ENCODE results near the gene COLEC12. TPM values are rescaled to one million over a fixed set of nuclear protein-coding genes. Genes with fewer than 3 reads are reported as not detected.

COLEC12 gene
- total and polyA plus RNA-seq, 8 donors = 32.9 to 124 (median 103) TPM

GRCh38 chr18:269480-270095 is 230.9 kb downstream of the COLEC12 start:
- H3K27ac ChIP-seq = no peak overlapping the region
- H3K4me3 ChIP-seq = no peak overlapping the region
- H3K9me3 ChIP-seq = no peaks in the 10 kb centered on the region
- no peaks in the 10 kb centered on the region for H3K27me3 ChIP-seq
- peaks cover 0 to 7% of the 10 kb centered on the region in 2 donors for H3K36me3 ChIP-seq
- no peak for DNase-seq
- no peak for TF ChIP-seq CTCF (IDR thresholded peaks at IDR 0.05)
- ATAC-seq = no peak
- peaks cover 13 to 27% of the 10 kb centered on the region in 2 donors for H3K4me1 ChIP-seq
- intact Hi-C loops (cut with DNase I) = no loop called here

GRCh38 chr18:267688-268552 is 232.6 kb downstream of the COLEC12 start, which contains the start of gene THOC1:
TSS of gene THOC1 (minus strand) at chr18:268047. CDS start at chr18:268019, 28 bp downstream.
- H3K4me3 ChIP-seq = peak within 1 kb of the TSS; percentile 73 to 99
- H3K27me3 ChIP-seq = no peaks in the 10 kb centered on the region
- H3K4me1 ChIP-seq = peaks cover 13 to 27% of the 10 kb centered on the region in 2 donors
- ATAC-seq (peak; percentile 98), DNase-seq (peak; percentile 88 to 99 (median 94))
- intact Hi-C loops (cut with DNase I) = no loop called here
- H3K36me3 ChIP-seq = peaks cover 0 to 24% of the 10 kb centered on the region in 2 donors
- no peak for TF ChIP-seq CTCF (IDR thresholded peaks at IDR 0.05)
- peak within 1 kb of the TSS; percentile 88 to 89 for H3K27ac ChIP-seq
- H3K9me3 ChIP-seq = no peaks in the 10 kb centered on the region

- Histone ChIP-seq H3K27me3 (no peaks in the 10 kb centered on the region), H3K4me3 (peak overlapping the region; percentile 73 to 99), H3K36me3 (peaks cover 0 to 25% of the 10 kb centered on the region in 2 donors), H3K9me3 (no peaks in the 10 kb centered on the region), H3K27ac (peak overlapping the region; percentile 88 to 89), H3K4me1 (peaks cover 13 to 27% of the 10 kb centered on the region in 2 donors)
- no peak for TF ChIP-seq CTCF (IDR thresholded peaks at IDR 0.05)
- ATAC-seq = peak; percentile 49
- no peak for DNase-seq
- intact Hi-C loops (cut with DNase I) = no loop called here
These were observed 233.2 kb downstream of the COLEC12 start for GRCh38 chr18:267380-267687.

Other genes with a start within 250 kb of the COLEC12 start
- 10 to 100 TPM; 23.7 to 29.8 TPM for gene THOC1, start 232.7 kb downstream of the COLEC12 start, total RNA-seq
- 100 to 1,000 TPM; 104 to 165 (median 125) TPM for gene THOC1, start 232.7 kb downstream of the COLEC12 start, polyA plus RNA-seq (ENCODE audit: insufficient read length in 6 of 6)
- not detected for gene CETN1, start 79.7 kb upstream of the COLEC12 start, total RNA-seq
- not detected for gene CETN1, start 79.7 kb upstream of the COLEC12 start, polyA plus RNA-seq (ENCODE audit: insufficient read length in 6 of 6)
- 1 to 10 TPM; 1.3 to 1.4 TPM for gene CLUL1, start 96.3 kb upstream of the COLEC12 start, total RNA-seq
- gene CLUL1, start 96.3 kb upstream of the COLEC12 start, polyA plus RNA-seq (ENCODE audit: insufficient read length in 6 of 6) = 10 to 100 TPM; 12.6 to 15.4 (median 13.0) TPM
- 10 to 100 TPM; 25.9 to 39.6 TPM for gene TYMS, start 157.0 kb upstream of the COLEC12 start, total RNA-seq
- 100 to 1,000 TPM; 117 to 226 (median 151) TPM for gene TYMS, start 157.0 kb upstream of the COLEC12 start, polyA plus RNA-seq (ENCODE audit: insufficient read length in 6 of 6)
- gene ENOSF1, start 211.9 kb upstream of the COLEC12 start, total RNA-seq = 10 to 100 TPM; 72.7 to 96.7 TPM
- gene ENOSF1, start 211.9 kb upstream of the COLEC12 start, polyA plus RNA-seq (ENCODE audit: insufficient read length in 6 of 6) = 100 to 1,000 TPM in 5 of 6 donors, 10 to 100 TPM in 1; 91.9 to 136 (median 122) TPM